Tibial nerve (tissue), 4 donors: ENCODE measurements around the gene SLX9. TPM values are rescaled to one million over a fixed set of nuclear protein-coding genes. Genes with fewer than 3 reads are reported as not detected.

Experiments used
- DNase-seq, 2 donors: peaks; one replicate each; pipeline ENCODE4 v3.0.0-alpha.2; 2019; ENCODE audit warnings: low spot score in 2 of 2
- H3K27ac ChIP-seq, 4 donors: fragments of 200-600 bp; sonication (generic) in 3 of 4; one replicate each; pipeline ENCODE4 v1.5.1; 2017 to 2019; ENCODE audit warnings: mild to moderate bottlenecking in 1 of 4
- H3K27me3 ChIP-seq, 2 donors: fragments of 200-600 bp; sonication (generic) in 1 of 2; one replicate each; pipeline versions ENCODE4 v1.5.1 to v1.6.0; 2017 to 2019
- H3K36me3 ChIP-seq, 3 donors: fragments of 200-600 bp; sonication (generic); one replicate each; pipeline ENCODE4 v1.5.1; 2018 to 2019
- H3K4me1 ChIP-seq, 4 donors: fragments of 200-600 bp; sonication (generic) in 3 of 4; one replicate each; pipeline ENCODE4 v1.5.1; 2017 to 2019
- H3K4me3 ChIP-seq, 4 donors: fragments of 200-600 bp; sonication (generic) in 3 of 4; one replicate each; pipeline ENCODE4 v1.5.1; 2017 to 2019; ENCODE audit warnings: mild to moderate bottlenecking in 1 of 4, moderate library complexity in 1 of 4
- H3K9me3 ChIP-seq, 4 donors: fragments of 200-600 bp; sonication (generic) in 3 of 4; one replicate each; pipeline ENCODE4 v1.5.1; 2017 to 2019
- EP300 ChIP-seq, 2 donors: sonication (generic); formaldehyde crosslinking; IDR thresholded peaks; one replicate each; pipeline ENCODE4 v1.6.1; 2017; ENCODE audit warnings: antibody characterized with exemption in 2 of 2, mild to moderate bottlenecking in 1 of 2
- POLR2A ChIP-seq, 2 donors: fragments of 450-650 bp; IDR thresholded peaks; one replicate each; pipeline ENCODE4 v1.6.1; 2017; ENCODE audit warnings: antibody characterized with exemption in 2 of 2, mild to moderate bottlenecking in 2 of 2, moderate library complexity in 2 of 2
- WGBS, 2 donors: methylation state at CpG; one replicate each; pipeline ENCODE4 v1.1.5; 2018; 5-methylcytosine and 5-hydroxymethylcytosine counted together
- total RNA-seq, 4 donors: library from RNA; depleted of rRNA; stranded (reverse); fragments of >200 nt; gene quantifications; one replicate each; pipeline ENCODE4 v1.1.0, GENCODE V29; 2016
- TF ChIP-seq, protein P1 (sequence below), 5 experiments: fragments of 200-600 bp in 3 of 5; fragments of 450-650 bp in 2 of 5; sonication (generic) in 3 of 5; IDR thresholded peaks; one replicate each; pipeline ENCODE4 v1.5.1; 2016 to 2019; ENCODE audit warnings: antibody characterized with exemption in 5 of 5, mild to moderate bottlenecking in 3 of 5, moderate library complexity in 2 of 5

Gene SLX9
- total RNA-seq, 4 donors from 2014 or later, result 3.7 to 19.8 (median 13.3) TPM

DNA sequence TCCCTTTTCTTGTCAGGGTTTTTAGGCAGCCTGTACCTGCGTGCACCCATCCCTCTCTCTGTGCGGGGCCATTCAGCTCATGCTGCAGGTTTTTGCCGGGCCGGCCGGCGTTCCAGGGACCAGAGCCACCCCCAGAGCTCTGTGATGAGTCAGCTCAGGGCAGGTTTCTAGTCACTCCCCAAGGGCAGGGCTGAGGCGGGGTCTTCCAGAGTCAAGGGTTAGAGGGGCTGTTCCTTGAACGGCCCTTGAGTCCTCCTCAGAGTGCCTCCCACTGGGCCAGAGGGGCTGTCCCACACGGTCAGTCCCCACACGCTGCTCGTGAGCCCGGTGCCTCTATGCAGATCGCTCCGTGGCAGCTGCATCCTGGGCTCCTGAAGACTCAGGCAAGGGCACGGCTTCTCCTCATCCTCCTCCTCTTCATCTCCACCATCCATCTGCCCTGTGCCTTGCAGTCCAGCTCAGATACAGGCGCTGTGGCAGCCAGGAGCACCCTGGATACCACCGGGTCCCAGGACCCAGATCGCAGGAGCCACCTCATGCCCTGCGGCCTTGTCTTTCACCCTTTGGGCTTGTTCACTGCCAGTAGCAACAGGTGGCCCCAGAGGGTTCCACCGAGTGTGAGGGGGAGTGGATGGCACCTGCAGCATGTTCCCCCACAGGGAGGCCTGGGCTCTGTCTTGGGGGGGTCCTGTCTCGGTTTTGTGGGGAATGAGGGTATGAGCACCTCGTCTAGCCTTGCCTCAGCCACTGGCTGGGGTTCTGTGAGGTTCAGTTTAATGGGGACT is 17.4 kb downstream of the SLX9 start:
- H3K27ac ChIP-seq, result peak overlapping the region in 3 of 4 donors; percentile 41 to 83 (median 78)
- H3K27me3 ChIP-seq, result no peaks in the 10 kb centered on the region
- DNase-seq, result no peak
- no peaks in the 10 kb centered on the region for H3K9me3 ChIP-seq
- peaks cover 0 to 67% (median 28%) of the 10 kb centered on the region in 4 donors for H3K4me1 ChIP-seq
- H3K4me3 ChIP-seq, result no peak overlapping the region
- H3K36me3 ChIP-seq, result peaks cover 0 to 35% (median 0%) of the 10 kb centered on the region in 3 donors
- WGBS, 2 donors, result 88 to 92% methylated on average over 17 to 19 of the region's 22 CpGs
- TF ChIP-seq, protein P1, sequence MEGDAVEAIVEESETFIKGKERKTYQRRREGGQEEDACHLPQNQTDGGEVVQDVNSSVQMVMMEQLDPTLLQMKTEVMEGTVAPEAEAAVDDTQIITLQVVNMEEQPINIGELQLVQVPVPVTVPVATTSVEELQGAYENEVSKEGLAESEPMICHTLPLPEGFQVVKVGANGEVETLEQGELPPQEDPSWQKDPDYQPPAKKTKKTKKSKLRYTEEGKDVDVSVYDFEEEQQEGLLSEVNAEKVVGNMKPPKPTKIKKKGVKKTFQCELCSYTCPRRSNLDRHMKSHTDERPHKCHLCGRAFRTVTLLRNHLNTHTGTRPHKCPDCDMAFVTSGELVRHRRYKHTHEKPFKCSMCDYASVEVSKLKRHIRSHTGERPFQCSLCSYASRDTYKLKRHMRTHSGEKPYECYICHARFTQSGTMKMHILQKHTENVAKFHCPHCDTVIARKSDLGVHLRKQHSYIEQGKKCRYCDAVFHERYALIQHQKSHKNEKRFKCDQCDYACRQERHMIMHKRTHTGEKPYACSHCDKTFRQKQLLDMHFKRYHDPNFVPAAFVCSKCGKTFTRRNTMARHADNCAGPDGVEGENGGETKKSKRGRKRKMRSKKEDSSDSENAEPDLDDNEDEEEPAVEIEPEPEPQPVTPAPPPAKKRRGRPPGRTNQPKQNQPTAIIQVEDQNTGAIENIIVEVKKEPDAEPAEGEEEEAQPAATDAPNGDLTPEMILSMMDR (IDR thresholded peaks at IDR 0.05), result no peak
- TF ChIP-seq EP300 (IDR thresholded peaks at IDR 0.05), result no peak
- TF ChIP-seq POLR2A (IDR thresholded peaks at IDR 0.05), result no peak

DNA sequence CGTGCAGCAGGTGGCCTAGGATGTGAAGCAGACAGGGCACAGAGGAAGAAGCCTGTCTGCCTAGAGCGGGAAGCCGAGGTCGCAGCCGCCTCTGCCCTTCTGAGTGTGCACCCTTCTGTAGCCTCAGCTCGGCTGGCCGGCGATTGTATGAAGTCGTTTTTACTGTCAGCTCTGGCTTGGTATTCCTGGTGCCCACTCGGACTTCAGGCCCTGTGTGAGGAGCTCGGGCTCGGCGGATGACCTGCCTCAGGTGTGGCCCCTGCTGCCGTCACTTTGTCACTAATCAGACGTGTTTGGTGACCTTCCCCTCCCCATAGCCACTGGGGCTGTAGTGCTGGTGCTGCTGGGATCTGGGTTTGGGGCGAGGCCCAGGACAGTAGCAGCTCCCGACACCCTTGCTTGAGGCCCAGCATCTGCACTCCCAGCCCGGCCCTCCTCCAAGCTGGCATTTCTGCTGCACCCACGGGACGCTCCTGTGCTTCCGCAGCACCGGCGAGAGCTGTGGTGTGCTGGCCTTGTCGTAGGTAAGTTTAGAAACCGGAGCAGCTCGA is 18.1 kb downstream of the SLX9 start:
- 59 to 64% methylated on average over 23 to 26 of the region's 26 CpGs for WGBS, 2 donors
- H3K27ac ChIP-seq, result peak overlapping the region in 3 of 4 donors; percentile 41 to 83 (median 78)
- H3K9me3 ChIP-seq, result no peaks in the 10 kb centered on the region
- DNase-seq, result no peak
- H3K27me3 ChIP-seq, result no peaks in the 10 kb centered on the region
- TF ChIP-seq POLR2A (IDR thresholded peaks at IDR 0.05), result no peak
- no peak for TF ChIP-seq EP300 (IDR thresholded peaks at IDR 0.05)
- TF ChIP-seq, protein P1 (IDR thresholded peaks at IDR 0.05), result no peak
- peaks cover 0 to 31% (median 0%) of the 10 kb centered on the region in 3 donors for H3K36me3 ChIP-seq
- H3K4me1 ChIP-seq, result peaks cover 0 to 75% (median 34%) of the 10 kb centered on the region in 4 donors
- H3K4me3 ChIP-seq, result peak overlapping the region in 1 of 4 donors; percentile 8

DNA sequence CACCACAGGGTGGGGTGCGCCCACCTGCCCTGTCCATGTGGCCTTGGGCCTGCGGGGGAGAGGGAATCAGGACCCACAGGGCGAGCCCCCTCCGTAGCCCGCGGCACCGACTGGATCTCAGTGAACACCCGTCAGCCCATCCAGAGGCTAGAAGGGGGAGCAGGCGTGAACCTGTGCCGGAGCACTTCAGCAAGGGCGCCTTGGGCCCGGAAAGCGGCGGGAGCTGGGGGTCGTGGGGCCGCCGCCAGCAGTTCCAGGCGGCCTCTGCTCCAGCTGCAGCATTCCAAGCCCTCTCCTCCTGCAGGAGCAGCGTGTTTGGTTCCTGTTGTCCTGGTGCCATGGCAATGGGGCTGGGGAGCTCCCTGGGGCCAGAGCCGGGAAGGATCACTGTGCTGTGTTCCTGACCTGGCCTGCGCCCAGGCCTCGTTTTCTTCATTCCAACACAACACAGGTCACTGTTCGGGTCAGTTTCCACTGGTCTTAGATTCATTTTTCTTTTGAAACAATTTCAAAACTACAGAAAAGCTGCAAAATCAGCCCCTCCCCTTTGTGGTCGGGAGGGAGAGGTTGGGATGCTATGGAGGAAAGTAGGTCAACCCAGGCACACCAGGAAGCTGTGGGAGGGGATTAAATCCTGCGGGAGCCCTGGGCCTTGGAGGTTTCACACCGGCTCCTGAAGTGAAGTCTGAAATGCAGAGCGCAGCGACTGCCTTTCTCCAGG is 18.8 kb downstream of the SLX9 start:
- Histone ChIP-seq H3K4me3 (peak overlapping the region in 1 of 4 donors; percentile 8), H3K27ac (peak overlapping the region in 3 of 4 donors; percentile 11 to 83 (median 78)), H3K4me1 (peaks cover 0 to 79% (median 36%) of the 10 kb centered on the region in 4 donors), H3K36me3 (peaks cover 0 to 25% (median 0%) of the 10 kb centered on the region in 3 donors), H3K27me3 (no peaks in the 10 kb centered on the region), H3K9me3 (no peaks in the 10 kb centered on the region)
- DNase-seq, result peak; percentile 65 to 82
- WGBS, 2 donors, result 21 to 25% methylated on average over 17 to 20 of the region's 28 CpGs
- TF ChIP-seq, protein P1 (IDR thresholded peaks at IDR 0.05), result no peak
- TF ChIP-seq POLR2A (IDR thresholded peaks at IDR 0.05) (no peak), EP300 (IDR thresholded peaks at IDR 0.05) (peak; percentile 47 to 86)

DNA sequence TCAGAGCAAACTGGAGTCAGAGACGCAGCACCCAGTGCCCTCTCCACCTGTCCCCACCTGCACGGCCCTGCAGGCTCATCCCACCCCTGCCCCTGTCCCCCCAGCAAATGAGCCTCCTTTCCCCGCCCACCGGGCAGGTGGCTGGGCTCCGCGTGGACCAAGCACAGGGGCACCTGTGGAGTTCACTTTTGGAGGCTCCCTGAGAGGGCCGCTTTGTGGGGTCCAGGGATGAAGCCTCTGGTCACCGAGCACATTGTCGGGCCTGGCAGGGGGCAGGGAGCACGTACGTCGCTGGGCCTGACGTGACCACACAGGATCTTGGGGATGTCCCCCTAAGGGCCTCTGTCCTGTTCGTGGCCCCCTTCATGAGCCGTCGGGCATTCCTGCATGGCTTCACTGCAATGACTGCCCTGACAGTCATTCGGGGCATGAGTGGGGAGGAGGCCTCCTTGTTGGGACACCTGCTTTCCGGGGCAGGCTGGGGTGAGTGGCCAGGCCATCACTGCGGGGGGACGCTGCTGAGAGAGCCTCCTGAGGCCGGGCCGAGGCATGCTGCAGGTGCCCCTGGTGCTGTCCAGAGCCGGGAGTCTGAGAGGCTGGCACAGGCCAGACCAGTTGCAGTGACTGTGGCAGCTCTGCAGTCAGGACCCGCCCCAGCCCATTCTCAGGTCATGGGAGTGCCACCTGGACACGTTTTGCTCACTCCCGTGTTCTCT is 19.7 kb downstream of the SLX9 start:
- TF ChIP-seq, protein P1 (IDR thresholded peaks at IDR 0.05), result no peak
- TF ChIP-seq POLR2A (IDR thresholded peaks at IDR 0.05), result no peak
- TF ChIP-seq EP300 (IDR thresholded peaks at IDR 0.05), result no peak
- DNase-seq, result no peak
- no peaks in the 10 kb centered on the region for H3K9me3 ChIP-seq
- no peaks in the 10 kb centered on the region for H3K27me3 ChIP-seq
- H3K27ac ChIP-seq, result peak overlapping the region in 3 of 4 donors; percentile 11 to 83 (median 78)
- peaks cover 0 to 16% (median 0%) of the 10 kb centered on the region in 3 donors for H3K36me3 ChIP-seq
- no peak overlapping the region for H3K4me3 ChIP-seq
- peaks cover 0 to 81% (median 36%) of the 10 kb centered on the region in 4 donors for H3K4me1 ChIP-seq
- 68 to 74% methylated on average over 13 to 22 of the region's 26 CpGs for WGBS, 2 donors
